ENCODE results near the gene PTPRF.
"Not testable (repeated sequence)": the region's sequence is repeated elsewhere in the genome, so short reads cannot be mapped to it uniquely, and the experiment has no call there.

The PTPRF gene

GRCh38 chr1:43645461-43645860 lies 114.8 kb downstream of the PTPRF start:
- no peaks in the 10 kb centered on the region for H3K27me3 ChIP-seq (replicated peaks)
- no peak overlapping the region for H3K4me3 ChIP-seq (ENCODE audit: low read depth, low read length)
- no peak overlapping the region for H3K27ac ChIP-seq
- no peaks in the 10 kb centered on the region for H3K36me3 ChIP-seq (replicated peaks)
- TF ChIP-seq CTCF (IDR thresholded peaks at IDR 0.05; ENCODE audit: low read depth, low read length, missing control alignments) = no peak
- DNase-seq = no peak
- in situ Hi-C loops (cut with HindIII; ENCODE audit: low pct_ligation_motif_present, low sequenced_read_pairs) = no loop called here

- in situ Hi-C loops (cut with HindIII; ENCODE audit: low pct_ligation_motif_present, low sequenced_read_pairs); H3K27ac ChIP-seq; H3K36me3 ChIP-seq (replicated peaks); H3K4me3 ChIP-seq (ENCODE audit: low read depth, low read length); H3K27me3 ChIP-seq (replicated peaks); DNase-seq: not testable (repeated sequence)
Observed at GRCh38 chr1:43647331-43647730, 116.6 kb downstream of the PTPRF start.

DNA sequence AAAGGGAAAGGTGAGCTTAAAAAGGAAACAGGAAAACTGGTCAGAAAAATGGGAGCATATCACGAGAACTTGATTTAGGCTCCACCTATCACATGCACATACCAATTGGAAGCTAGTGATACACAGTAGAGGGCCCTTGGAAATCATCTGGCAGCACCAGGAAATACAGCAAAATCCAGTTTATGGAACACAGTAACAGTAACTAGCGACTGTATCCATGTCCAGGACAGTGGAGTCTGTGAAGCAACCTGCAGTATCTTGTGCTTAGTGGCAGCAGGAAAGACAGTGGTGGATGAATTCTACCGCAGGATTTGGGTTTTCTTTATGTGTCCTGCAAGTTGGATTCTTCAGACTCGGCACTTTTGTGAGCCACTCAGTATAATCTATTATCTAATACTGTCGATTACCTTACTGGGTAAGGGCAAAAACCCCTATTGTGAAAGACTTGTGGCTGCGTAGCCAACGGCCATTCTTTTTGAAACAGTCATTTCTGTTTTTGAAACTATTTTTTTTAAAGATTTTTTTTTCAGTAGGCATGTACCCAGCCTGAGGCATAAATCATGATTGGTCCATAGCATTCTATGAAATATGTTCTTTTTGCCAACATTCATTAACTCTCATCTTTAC lies 117.7 kb downstream of the PTPRF start:
- no peak for DNase-seq
- TF ChIP-seq CTCF (IDR thresholded peaks at IDR 0.05; ENCODE audit: low read depth, low read length, missing control alignments) = no peak
- H3K36me3 ChIP-seq (replicated peaks) = no peaks in the 10 kb centered on the region
- in situ Hi-C loops (cut with HindIII; ENCODE audit: low pct_ligation_motif_present, low sequenced_read_pairs) = no loop called here
- H3K27ac ChIP-seq = no peak overlapping the region
- no peaks in the 10 kb centered on the region for H3K27me3 ChIP-seq (replicated peaks)
- H3K4me3 ChIP-seq (ENCODE audit: low read depth, low read length) = no peak overlapping the region

DNA sequence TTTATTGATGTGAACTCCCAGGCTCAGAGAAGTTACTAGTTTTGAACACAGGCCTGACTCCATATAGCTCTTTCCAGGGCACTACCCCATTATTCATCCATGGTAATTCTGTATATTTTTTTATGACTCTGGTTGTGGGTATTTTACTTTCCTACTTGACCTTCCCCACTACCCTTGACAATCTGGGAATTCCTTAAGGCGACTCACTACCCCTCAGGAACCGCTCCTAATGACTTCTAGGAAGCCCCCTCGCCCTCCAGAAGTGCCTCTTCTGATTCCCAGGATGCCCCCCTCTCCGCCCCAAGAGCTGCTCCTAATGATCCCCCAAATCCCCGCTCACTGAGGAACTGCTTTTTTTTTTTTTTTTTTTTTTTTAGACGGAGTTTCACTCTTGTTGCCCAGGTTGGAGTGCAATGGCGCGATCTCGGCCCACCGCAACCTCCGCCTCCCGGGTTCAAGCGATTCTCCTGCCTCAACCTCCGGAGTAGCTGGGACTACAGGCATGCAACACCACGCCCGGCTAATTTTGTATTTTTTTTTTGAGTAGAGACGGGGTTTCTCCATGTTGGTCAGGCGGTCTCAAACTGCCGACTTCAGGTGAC lies 118.3 kb downstream of the PTPRF start:
- peaks cover 1% of the 10 kb centered on the region for H3K36me3 ChIP-seq (replicated peaks)
- no peak for DNase-seq
- in situ Hi-C loops (cut with HindIII; ENCODE audit: low pct_ligation_motif_present, low sequenced_read_pairs) = no loop called here
- no peaks in the 10 kb centered on the region for H3K27me3 ChIP-seq (replicated peaks)
- peak overlapping the region; percentile 96 for H3K4me3 ChIP-seq (ENCODE audit: low read depth, low read length)
- H3K27ac ChIP-seq = peak overlapping the region; percentile 83
- TF ChIP-seq CTCF (IDR thresholded peaks at IDR 0.05; ENCODE audit: low read depth, low read length, missing control alignments) = no peak

DNA sequence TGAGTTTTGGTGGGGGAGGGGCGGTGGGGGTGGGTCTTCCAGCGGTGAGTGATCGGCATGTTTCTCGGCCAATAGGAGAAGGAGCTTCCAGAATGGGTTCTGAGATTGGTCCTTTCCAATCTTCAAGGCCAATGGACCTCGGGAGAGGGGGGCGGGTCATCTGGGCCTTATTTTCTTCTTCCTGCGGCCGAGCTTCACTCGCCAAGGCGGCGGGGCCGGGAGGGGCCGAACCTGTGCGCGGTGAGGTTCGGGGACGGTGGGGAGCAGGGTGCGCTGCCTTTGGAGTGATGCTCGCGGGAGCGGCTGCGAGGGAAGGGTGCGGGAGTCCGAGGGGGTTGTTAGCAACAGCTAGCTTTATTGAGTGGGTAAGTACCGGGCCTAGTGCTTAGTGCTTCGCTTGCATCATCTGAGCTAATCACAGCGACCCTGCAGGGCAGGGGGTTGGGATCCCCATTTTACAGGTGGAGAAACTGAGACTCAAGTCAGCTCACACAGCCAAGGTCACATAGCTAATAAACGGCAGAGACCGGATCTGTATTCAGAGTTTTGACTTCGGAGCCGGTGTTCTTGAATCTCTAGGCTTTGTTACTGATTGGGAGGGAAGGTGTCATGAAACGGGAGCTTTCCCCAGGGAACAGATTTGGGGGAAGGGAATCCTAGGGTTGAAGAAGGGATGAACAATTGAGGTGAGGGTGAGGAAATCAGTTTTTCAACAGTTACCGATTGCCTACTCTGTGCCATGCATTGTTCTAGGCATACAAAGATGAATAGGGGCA lies 119.8 kb downstream of the PTPRF start:
- DNase-seq = peak; percentile 98
- no peak for TF ChIP-seq CTCF (IDR thresholded peaks at IDR 0.05; ENCODE audit: low read depth, low read length, missing control alignments)
- Histone ChIP-seq H3K27me3 (replicated peaks) (no peaks in the 10 kb centered on the region), H3K36me3 (replicated peaks) (peaks cover 13% of the 10 kb centered on the region), H3K4me3 (ENCODE audit: low read depth, low read length) (peak overlapping the region; percentile 96), H3K27ac (peak overlapping the region; percentile 83)
- in situ Hi-C loops (cut with HindIII; ENCODE audit: low pct_ligation_motif_present, low sequenced_read_pairs) = no loop called here

DNA sequence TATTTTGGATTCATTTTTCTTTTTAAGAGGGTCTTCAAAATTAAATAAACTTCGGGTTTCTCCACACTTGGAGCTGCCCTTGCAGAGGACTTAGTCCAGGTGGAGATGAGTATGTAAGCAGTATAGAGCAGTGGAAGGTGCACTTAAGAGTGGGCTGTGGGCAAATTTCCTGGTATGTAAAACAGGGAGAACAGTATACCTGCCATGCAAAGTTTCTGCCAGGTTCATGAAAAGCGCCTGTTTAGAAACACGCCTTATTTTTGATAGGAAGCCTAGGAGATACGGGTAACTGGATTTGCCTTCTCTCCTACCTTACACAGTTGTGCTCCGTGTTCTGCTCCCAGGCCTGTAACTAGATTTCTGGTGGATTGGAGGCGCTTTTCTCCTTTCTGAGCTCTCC lies 120.5 kb downstream of the PTPRF start:
- TF ChIP-seq CTCF (IDR thresholded peaks at IDR 0.05; ENCODE audit: low read depth, low read length, missing control alignments) = no peak
- no peaks in the 10 kb centered on the region for H3K27me3 ChIP-seq (replicated peaks)
- peaks cover 19% of the 10 kb centered on the region for H3K36me3 ChIP-seq (replicated peaks)
- DNase-seq = no peak
- no peak overlapping the region for H3K27ac ChIP-seq
- in situ Hi-C loops (cut with HindIII; ENCODE audit: low pct_ligation_motif_present, low sequenced_read_pairs) = no loop called here
- H3K4me3 ChIP-seq (ENCODE audit: low read depth, low read length) = peak overlapping the region; percentile 96

Data from brain microvascular endothelial cell (primary cell).